Vagina (tissue), 2 donors: ENCODE results near the gene NALCN. TPM values are rescaled to one million over a fixed set of nuclear protein-coding genes. Genes with fewer than 3 reads are reported as not detected.

Source experiments
- DNase-seq, 2 donors: peaks; one replicate each; pipeline ENCODE4 v3.0.0-alpha.2; 2017; ENCODE audit errors: extremely low spot score in 2 of 2
- H3K27ac ChIP-seq: fragments of 200-600 bp; sonication (generic); one replicate; pipeline ENCODE4 v1.5.1; 2019
- H3K27me3 ChIP-seq: fragments of 200-600 bp; sonication (generic); one replicate; pipeline ENCODE4 v1.5.1; 2019
- H3K36me3 ChIP-seq, 2 donors: fragments of 200-600 bp; sonication (generic); one replicate each; pipeline ENCODE4 v1.5.1; 2017 to 2019
- H3K4me1 ChIP-seq: fragments of 200-600 bp; sonication (generic); one replicate; pipeline ENCODE4 v1.5.1; 2019
- H3K4me3 ChIP-seq, 2 donors: fragments of 200-600 bp; sonication (generic); 1 replicate in 1 of 2; 2 replicates in 1 of 2; pipeline ENCODE4 v1.5.1; 2016 to 2019
- H3K9me3 ChIP-seq: fragments of 200-600 bp; sonication (generic); one replicate; pipeline ENCODE4 v1.5.1; 2019
- POLR2A ChIP-seq, 2 donors: fragments of 450-650 bp; IDR thresholded peaks; one replicate each; pipeline ENCODE4 v1.6.1; 2017; ENCODE audit warnings: antibody characterized with exemption in 2 of 2, mild to moderate bottlenecking in 2 of 2, moderate library complexity in 2 of 2
- POLR2AphosphoS5 ChIP-seq, 2 donors: sonication (generic); formaldehyde crosslinking; IDR thresholded peaks; one replicate each; pipeline ENCODE4 v1.9.0; 2017; ENCODE audit warnings: antibody characterized with exemption in 2 of 2, mild to moderate bottlenecking in 2 of 2, low read depth in 1 of 2; ENCODE audit not compliant: insufficient read depth in 1 of 2
- intact Hi-C: fragments of 100-400 bp; cut with DNase I; formaldehyde crosslinking; loops from one replicate; pipeline ENCODE4 v1.15.1; 2023
- total RNA-seq: library from RNA; depleted of rRNA; stranded (reverse); fragments of >200 nt; gene quantifications from one replicate; pipeline ENCODE4 v1.2.3, GENCODE V29; 2016
- TF ChIP-seq, protein P1 (sequence below), 3 experiments: fragments of 450-650 bp in 2 of 3; fragments of 200-600 bp in 1 of 3; sonication (generic) in 1 of 3; IDR thresholded peaks; one replicate each; pipeline ENCODE4 v1.5.1; 2017 to 2019; ENCODE audit warnings: antibody characterized with exemption in 3 of 3, mild to moderate bottlenecking in 2 of 3, moderate library complexity in 2 of 3

The NALCN gene
- total RNA-seq, 1 donor from 2014 or later = 1.7 TPM

DNA sequence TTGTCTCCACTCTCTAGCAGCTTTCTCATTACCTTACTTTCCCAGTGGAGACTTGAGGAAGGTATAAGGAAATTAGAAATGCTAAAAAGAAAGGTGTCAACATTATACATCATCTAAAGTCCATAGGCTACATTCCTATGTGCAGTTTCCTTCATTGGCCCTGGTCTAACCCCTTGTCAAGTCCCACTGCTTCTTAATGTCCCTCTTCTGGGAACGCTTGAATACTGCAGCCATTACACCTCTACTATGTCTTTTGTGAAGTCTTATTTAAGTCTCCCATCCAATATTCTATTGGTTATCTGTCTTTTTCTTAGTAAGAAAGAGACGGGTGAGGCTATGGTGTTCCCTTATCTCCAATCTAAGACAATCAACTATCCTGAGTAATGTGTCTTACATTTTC is 409.1 kb downstream of the NALCN start:
- Histone ChIP-seq H3K4me3 (no peak overlapping the region), H3K9me3 (no peaks in the 10 kb centered on the region), H3K27ac (no peak overlapping the region), H3K36me3 (no peaks in the 10 kb centered on the region), H3K27me3 (no peaks in the 10 kb centered on the region), H3K4me1 (no peaks in the 10 kb centered on the region)
- no peak for TF ChIP-seq POLR2AphosphoS5 (IDR thresholded peaks at IDR 0.05; ENCODE audit: insufficient read depth in 1 of 2, low read depth in 1 of 2)
- TF ChIP-seq, protein P1, sequence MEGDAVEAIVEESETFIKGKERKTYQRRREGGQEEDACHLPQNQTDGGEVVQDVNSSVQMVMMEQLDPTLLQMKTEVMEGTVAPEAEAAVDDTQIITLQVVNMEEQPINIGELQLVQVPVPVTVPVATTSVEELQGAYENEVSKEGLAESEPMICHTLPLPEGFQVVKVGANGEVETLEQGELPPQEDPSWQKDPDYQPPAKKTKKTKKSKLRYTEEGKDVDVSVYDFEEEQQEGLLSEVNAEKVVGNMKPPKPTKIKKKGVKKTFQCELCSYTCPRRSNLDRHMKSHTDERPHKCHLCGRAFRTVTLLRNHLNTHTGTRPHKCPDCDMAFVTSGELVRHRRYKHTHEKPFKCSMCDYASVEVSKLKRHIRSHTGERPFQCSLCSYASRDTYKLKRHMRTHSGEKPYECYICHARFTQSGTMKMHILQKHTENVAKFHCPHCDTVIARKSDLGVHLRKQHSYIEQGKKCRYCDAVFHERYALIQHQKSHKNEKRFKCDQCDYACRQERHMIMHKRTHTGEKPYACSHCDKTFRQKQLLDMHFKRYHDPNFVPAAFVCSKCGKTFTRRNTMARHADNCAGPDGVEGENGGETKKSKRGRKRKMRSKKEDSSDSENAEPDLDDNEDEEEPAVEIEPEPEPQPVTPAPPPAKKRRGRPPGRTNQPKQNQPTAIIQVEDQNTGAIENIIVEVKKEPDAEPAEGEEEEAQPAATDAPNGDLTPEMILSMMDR (IDR thresholded peaks at IDR 0.05) = no peak
- no peak for TF ChIP-seq POLR2A (IDR thresholded peaks at IDR 0.05)
- DNase-seq = no peak
- intact Hi-C loops = no loop called here

Other genes with a start within 250 kb of the NALCN start
- 6.4 TPM for gene ITGBL1, start 36.2 kb upstream of the NALCN start, total RNA-seq